Fibroblast of mammary gland (primary cell): ENCODE data around the gene RYR1.

Experiments used
- DNase-seq: peaks from one replicate; pipeline ENCODE4 v3.0.0-alpha.2; 2010; ENCODE audit warnings: low read depth
- H3K4me3 ChIP-seq: 2 replicates; pipeline ENCODE4 v1.5.1; 2011; ENCODE audit warnings: low read depth, mild to moderate bottlenecking, low read length, moderate library complexity; ENCODE audit not compliant: control insufficient read depth
- CTCF ChIP-seq: conservative IDR thresholded peaks from 2 replicates; pipeline ENCODE4 v1.5.1; 2011; ENCODE audit warnings: low read depth, low read length, inconsistent platforms; ENCODE audit not compliant: control insufficient read depth, insufficient read depth

The RYR1 gene

GRCh38 chr19:38524369-38524768 lies 90.9 kb downstream of the RYR1 start:
- TF ChIP-seq CTCF, result no peak
- DNase-seq, result no peak
- H3K4me3 ChIP-seq, result no peak overlapping the region

- TF ChIP-seq CTCF, result no peak
- DNase-seq, result no peak
- H3K4me3 ChIP-seq, result no peak overlapping the region
Measured at GRCh38 chr19:38524994-38525634, 91.6 kb downstream of the RYR1 start.

- DNase-seq, result no peak
- no peak overlapping the region for H3K4me3 ChIP-seq
- TF ChIP-seq CTCF, result no peak
Measured at GRCh38 chr19:38526430-38526829, 92.9 kb downstream of the RYR1 start.

- no peak for DNase-seq
- H3K4me3 ChIP-seq, result no peak overlapping the region
- TF ChIP-seq CTCF, result no peak
Measured at GRCh38 chr19:38527466-38528136, 94.1 kb downstream of the RYR1 start.

- no peak overlapping the region for H3K4me3 ChIP-seq
- TF ChIP-seq CTCF, result no peak
- no peak for DNase-seq
Measured at GRCh38 chr19:38528213-38528755, 94.8 kb downstream of the RYR1 start.

- TF ChIP-seq CTCF, result no peak
- no peak for DNase-seq
- no peak overlapping the region for H3K4me3 ChIP-seq
Measured at GRCh38 chr19:38528931-38529330, 95.4 kb downstream of the RYR1 start.
